COLO829 (cell line): ENCODE data around the gene AHCYL2.
A peak's percentile ranks its signal among the peaks of the same experiment; 100 is the strongest.
"Not testable (repeated sequence)": the region's sequence is repeated elsewhere in the genome, so short reads cannot be mapped to it uniquely, and the experiment has no call there.

Experiments used
- DNase-seq: peaks from one replicate; pipeline ENCODE4 v3.0.0; 2012; ENCODE audit warnings: low spot score

The AHCYL2 gene

GRCh38 chr7:129292861-129293260 lies 68.0 kb downstream of the AHCYL2 start:
- no peak for DNase-seq

DNA sequence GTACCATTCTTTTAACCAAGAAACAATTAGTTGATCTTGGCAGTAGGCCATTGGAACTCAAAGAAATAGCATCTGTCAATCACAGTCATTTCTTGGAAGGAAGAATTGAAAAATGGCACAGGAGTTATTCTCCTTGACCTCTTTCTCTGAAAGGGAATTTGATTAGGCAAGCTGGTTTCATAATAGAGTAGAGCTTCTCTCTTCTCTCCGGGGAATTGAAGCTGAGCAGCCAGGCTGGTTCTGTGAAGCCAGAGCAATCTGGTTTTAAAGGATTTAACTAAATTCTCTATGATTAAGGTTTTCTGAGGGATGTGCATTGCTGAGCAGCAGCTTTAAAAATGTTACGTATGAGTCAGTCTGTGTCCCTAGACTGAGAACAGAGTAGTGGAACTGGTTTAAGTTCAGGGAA lies 70.2 kb downstream of the AHCYL2 start:
- peak; percentile 48 for DNase-seq

GRCh38 chr7:129298268-129298893 lies 73.6 kb downstream of the AHCYL2 start:
- peak; percentile 77 for DNase-seq

DNA sequence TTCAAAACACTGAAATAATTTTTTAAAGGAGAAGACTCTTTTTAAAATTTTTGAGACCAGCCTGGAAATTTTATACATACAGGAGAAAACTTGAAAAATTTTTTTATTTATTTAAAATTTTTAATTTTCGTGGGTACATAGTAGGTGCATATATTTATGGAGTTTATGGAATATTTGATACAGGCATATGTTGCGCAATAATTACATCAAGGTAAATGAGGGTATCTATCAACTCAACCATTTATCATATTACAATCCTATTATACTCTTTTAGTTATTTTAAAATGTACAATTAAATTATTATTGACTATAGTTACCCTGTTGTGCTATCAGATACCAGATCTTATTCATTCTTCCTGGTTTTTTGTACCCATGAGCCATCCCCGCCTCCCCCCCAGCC lies 75.1 kb downstream of the AHCYL2 start:
- DNase-seq = no peak

DNA sequence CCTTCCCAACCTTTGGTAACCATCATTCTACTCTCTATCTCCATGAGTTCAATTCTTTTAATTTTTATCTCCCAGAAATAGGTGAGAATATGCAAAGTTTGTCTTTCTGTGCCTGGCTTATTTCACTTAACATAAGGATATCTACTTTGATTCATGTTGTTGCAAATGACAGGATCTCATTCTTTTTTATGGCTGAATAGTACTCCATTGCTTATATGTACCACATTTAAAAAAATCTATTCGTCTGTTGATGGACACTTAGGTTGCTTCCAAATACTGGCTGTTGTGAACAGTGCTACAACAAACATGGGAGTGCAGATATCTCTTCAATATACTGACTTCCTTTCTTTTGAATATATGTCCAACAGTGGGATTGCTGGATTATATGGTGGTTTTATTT lies 75.5 kb downstream of the AHCYL2 start:
- not testable (repeated sequence) for DNase-seq

GRCh38 chr7:129307592-129307991 lies 82.8 kb downstream of the AHCYL2 start:
- DNase-seq = no peak

GRCh38 chr7:129308047-129308446 lies 83.2 kb downstream of the AHCYL2 start:
- DNase-seq = no peak

DNA sequence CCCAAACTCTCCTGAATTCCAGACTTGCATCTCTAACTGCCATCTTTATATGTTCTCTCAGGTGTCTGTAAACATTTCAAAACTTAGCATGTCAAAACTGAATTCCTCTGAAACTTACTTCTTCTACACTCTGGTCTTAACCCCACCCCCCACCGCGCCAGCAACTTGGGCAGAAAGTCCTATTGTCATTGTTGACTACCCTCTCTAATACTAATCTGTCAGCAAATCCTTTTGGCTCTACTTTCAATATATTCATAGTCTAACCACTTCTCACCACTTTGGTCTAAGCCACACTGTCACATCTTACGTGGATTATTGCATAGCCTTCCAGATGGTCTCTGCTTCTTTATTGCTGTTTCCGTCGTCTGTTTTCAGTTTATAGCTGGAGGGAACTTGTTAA lies 86.6 kb downstream of the AHCYL2 start:
- no peak for DNase-seq

DNA sequence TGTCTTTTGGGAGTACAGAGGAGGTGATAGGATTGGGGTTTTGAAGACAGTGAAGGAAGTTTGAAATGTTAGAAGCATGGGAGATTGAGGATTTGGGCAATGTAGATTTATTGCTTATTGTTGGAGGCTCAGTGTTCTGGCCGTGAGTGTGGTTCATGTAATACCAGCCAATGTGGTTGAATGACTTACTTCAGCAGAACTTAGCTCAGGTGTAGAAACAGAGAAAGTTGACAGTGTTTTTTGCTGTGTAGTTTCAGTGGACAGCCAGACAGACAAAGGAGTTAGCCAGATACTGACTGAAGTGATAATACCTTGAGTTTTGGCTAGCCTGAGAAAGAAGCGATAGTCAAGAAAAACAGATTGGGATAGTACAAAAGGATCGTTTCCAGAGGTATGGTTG lies 88.5 kb downstream of the AHCYL2 start:
- no peak for DNase-seq

DNA sequence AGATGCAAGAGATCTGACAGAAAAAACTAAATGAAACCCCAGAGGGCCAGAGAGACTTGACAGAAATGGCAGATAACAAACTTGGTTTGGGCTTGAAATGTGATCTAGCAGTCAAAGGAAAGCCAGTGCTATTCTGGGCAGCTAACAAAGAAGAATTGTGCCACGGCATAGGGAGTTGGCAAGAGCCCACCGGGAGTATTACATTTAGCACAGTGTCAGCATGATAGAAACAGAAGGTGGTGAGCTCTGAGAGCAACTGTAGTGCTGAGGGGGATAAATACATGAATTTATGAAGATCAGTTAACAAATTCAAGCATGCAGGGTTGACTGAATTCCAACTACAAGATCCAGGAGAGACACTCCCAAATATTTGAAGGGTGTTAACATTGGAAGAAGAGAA lies 91.1 kb downstream of the AHCYL2 start:
- peak; percentile 91 for DNase-seq

GRCh38 chr7:129317450-129317849 lies 92.6 kb downstream of the AHCYL2 start:
- no peak for DNase-seq

DNA sequence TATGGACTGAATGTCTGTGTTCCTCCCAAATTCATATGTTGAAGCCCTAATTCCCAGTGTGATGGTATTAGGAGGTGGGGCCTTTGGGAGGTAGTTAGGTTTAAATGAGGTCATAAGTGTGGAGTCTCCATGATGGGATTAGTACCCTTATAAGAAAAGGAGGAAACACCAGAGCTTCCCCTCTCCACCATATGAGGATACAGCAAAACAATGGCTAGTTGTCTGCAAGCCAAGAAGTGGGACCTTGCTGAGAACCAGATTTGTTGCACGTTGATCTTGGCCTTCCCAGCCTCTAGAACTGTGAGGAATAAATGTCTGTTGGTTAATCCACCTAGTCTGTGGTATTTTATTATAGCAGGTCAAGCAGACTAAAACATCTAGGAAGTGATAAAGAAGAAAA lies 102.2 kb downstream of the AHCYL2 start:
- no peak for DNase-seq

DNA sequence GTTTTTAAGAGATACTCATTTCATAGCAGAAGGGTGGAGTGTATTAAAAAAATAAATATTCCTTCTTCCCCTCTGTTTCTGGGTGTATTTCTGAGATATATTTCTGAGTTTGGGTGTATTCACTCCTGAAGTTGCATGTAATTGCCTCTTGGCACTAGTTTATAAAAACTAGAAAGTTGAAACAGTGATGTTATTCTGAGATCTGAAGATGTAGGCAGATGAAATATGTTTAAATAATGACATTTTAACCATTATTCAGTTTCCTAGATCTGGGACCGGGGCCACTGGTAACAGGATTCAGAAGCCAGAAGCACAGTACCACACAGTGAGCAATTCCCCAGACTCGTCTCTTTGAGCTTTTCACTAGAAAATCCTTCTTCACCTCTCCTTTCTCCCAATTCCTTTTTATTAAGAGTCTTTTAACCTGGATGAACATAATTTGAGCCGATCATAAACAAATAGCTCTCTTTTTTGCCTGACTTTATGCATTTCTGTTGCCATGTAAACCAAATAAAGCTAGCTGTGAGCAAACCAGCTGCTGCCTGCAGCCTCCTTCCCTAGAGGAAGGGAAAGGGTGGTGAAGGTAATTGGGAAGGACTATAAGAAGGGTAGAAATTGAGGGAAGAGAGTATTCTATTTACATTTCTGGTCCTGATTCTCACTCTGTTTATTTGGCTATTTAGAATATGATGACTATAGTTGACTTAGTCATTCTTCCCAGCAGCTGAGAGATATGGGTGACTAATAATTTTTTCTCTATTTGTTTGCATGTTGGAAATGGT lies 107.6 kb downstream of the AHCYL2 start:
- DNase-seq = no peak

- no peak for DNase-seq
These were observed 109.6 kb downstream of the AHCYL2 start for GRCh38 chr7:129334473-129334872.

GRCh38 chr7:129338450-129338849 lies 113.6 kb downstream of the AHCYL2 start:
- no peak for DNase-seq

DNA sequence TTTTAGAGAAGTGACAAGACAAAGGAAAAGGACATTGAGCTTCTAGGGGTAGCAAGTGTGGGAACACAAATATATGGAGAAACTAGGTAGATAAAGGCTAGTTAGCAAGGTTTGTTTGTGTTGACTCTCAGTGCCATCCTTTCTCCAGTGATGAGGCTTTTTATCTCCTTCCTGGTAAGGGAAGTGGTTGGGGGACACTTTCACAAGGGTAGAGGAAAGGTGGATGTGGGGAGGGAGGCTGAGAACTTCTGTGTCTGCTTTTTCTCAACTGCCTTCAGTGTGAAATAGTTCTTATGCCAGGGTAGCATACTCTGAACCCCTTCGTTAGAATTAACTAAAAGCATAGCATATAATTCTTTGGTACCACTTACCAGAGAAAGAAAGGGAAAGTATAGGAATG lies 116.4 kb downstream of the AHCYL2 start:
- DNase-seq = no peak

- peak; percentile 35 for DNase-seq
These were observed 117.3 kb downstream of the AHCYL2 start for GRCh38 chr7:129341816-129342806.

- peak; percentile 69 for DNase-seq
These were observed 118.4 kb downstream of the AHCYL2 start for GRCh38 chr7:129343099-129343700.

- DNase-seq = no peak
These were observed 122.5 kb downstream of the AHCYL2 start for GRCh38 chr7:129347330-129347729.

DNA sequence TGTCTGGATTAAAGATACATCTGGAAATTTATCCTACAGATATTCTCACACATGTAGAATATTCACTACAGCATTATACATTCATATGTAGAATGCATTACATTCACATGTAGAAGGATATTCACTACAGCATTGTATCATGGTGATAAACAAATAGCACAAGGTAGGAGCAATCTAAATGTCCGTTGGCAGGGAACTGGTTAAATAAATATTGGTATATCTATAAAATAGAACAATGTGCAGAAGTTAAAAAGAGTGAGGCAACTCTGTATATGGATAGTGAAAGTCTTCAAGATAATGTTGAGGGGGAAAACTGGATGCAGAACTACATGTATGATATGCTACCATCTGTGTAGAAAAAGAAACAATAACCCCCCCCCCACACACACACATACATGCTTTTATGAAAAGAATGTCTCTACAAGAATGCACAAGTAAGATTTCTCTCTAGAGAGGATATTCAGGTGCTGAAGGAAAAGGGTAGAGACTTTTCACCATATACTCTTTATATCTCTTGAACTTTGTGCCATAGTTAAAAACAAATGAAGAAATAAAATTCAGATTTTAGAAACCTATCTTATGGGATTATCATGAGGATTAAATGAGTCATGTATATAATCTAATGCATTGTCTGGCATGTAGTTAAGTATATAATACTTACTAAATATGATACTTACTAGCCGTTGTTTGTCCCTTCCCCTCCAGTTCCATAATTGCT lies 123.4 kb downstream of the AHCYL2 start:
- no peak for DNase-seq

GRCh38 chr7:129351320-129351719 lies 126.5 kb downstream of the AHCYL2 start:
- DNase-seq = no peak
